HepG2 (cell line): ENCODE results near the gene PKP3. TPM values are rescaled to one million over a fixed set of nuclear protein-coding genes. Genes with fewer than 3 reads are reported as not detected.
A peak's percentile ranks its signal among the peaks of the same experiment; 100 is the strongest.

Experiments
- ATAC-seq: fragments of 200-7000 bp; cut with Tn5 transposase; 3 replicates; pipeline ENCODE4 v1.9.1; 2020; ENCODE audit warnings: mild to moderate bottlenecking, moderate library complexity
- BruUV-seq: library from RNA; stranded (reverse); fragments of 400-500 nt; replicated peaks from 2 replicates; lab custom pipeline; 2021; lab: Mats Ljungman, UMichigan
- CTCF ChIA-PET: fragments of 300-600 bp; formaldehyde crosslinking; extraction: SDS; loops from one replicate; lab custom pipeline; 2021; ENCODE audit warnings: low total read pairs, inconsistent platforms, low intra/inter-chr PET ratio; lab: Yijun Ruan, JAX
- POLR2A ChIA-PET: fragments of 350-600 bp; sonication (Branson Sonifier 250); formaldehyde crosslinking; loops from one replicate; lab custom pipeline; 2020; ENCODE audit warnings: antibody characterized with exemption, inconsistent platforms; lab: Yijun Ruan, JAX
- DNase-seq: peaks from one replicate; pipeline ENCODE4 v3.0.0-alpha.2; 2015; ENCODE audit warnings: low spot score
- FAIRE-seq: peaks from 3 replicates; lab custom pipeline; 2011; peaks lifted over from hg19 to GRCh38; lab: Jason Lieb, UNC
- H2AFZ ChIP-seq: one replicate; pipeline ENCODE4 v1.6.1; 2011; ENCODE audit warnings: low read length, inconsistent platforms
- H3K27ac ChIP-seq: fragments of 300-600 bp; 3 replicates; pipeline ENCODE4 v1.8.0; 2011; ENCODE audit warnings: mixed run types, mild to moderate bottlenecking, mixed read lengths, low read length, inconsistent platforms; ENCODE audit not compliant: insufficient read depth; ENCODE audit errors: extremely low read length
- H3K27me3 ChIP-seq, 2 experiments: fragments of 200-600 bp in 1 of 2; 2 replicates in 1 of 2; 3 replicates in 1 of 2; pipeline versions ENCODE4 v1.6.0 to v1.8.0; 2011; ENCODE audit warnings: low read length in 2 of 2, mild to moderate bottlenecking in 2 of 2, moderate library complexity in 2 of 2, inconsistent platforms in 1 of 2; ENCODE audit not compliant: insufficient read depth in 2 of 2, control insufficient read depth in 1 of 2
- H3K36me3 ChIP-seq, 2 experiments: fragments of 200-600 bp in 1 of 2; replicated peaks in 1 of 2; 2 replicates in 1 of 2; 3 replicates in 1 of 2; pipeline versions ENCODE4 v1.5.1 to v1.8.0; 2011; ENCODE audit warnings: low read length in 2 of 2, inconsistent platforms in 1 of 2; ENCODE audit not compliant: insufficient read depth in 2 of 2, control insufficient read depth in 1 of 2
- H3K4me1 ChIP-seq: 2 replicates; pipeline ENCODE4 v1.5.1; 2012; ENCODE audit warnings: low read length, inconsistent platforms; ENCODE audit not compliant: insufficient read depth
- H3K4me2 ChIP-seq: 2 replicates; pipeline ENCODE4 v1.6.0; 2011; ENCODE audit warnings: low read depth, low read length, inconsistent platforms
- H3K4me3 ChIP-seq, 3 experiments: fragments of 200-600 bp in 1 of 3; sonication (generic), shearing (Covaris generic) in 1 of 3; replicated peaks in 1 of 3; 2 replicates each; pipeline ENCODE4 v1.5.1; 2011 to 2016; ENCODE audit warnings: low read length in 3 of 3, inconsistent platforms in 2 of 3, low read depth in 2 of 3, mild to moderate bottlenecking in 2 of 3, control low read depth in 1 of 3, mixed read lengths in 1 of 3; ENCODE audit not compliant: insufficient read depth in 1 of 3
- H3K79me2 ChIP-seq: one replicate; pipeline ENCODE4 v1.6.1; 2011; ENCODE audit warnings: low read length, inconsistent platforms; ENCODE audit not compliant: insufficient read depth
- H3K9ac ChIP-seq: 2 replicates; pipeline ENCODE4 v1.6.0; 2011; ENCODE audit warnings: mild to moderate bottlenecking, low read depth, low read length, inconsistent platforms; ENCODE audit not compliant: insufficient read depth
- H3K9me3 ChIP-seq: 2 replicates; pipeline ENCODE4 v1.5.1; 2012; ENCODE audit warnings: mild to moderate bottlenecking, low read length
- H4K20me1 ChIP-seq: 2 replicates; pipeline ENCODE4 v1.6.0; 2011; ENCODE audit warnings: inconsistent platforms, mild to moderate bottlenecking, low read length, moderate library complexity; ENCODE audit not compliant: insufficient read depth
- MYC ChIP-seq: sonication (generic); formaldehyde crosslinking; IDR thresholded peaks from 2 replicates; pipeline ENCODE4 v1.9.0; 2021; ENCODE audit warnings: missing genetic modification reagents, borderline replicate concordance
- PATZ1 ChIP-seq: sonication (generic); formaldehyde crosslinking; IDR thresholded peaks from 2 replicates; pipeline ENCODE4 v1.4.0; 2020; ENCODE audit warnings: missing genetic modification reagents
- PHF21A ChIP-seq: sonication (generic); formaldehyde crosslinking; IDR thresholded peaks from 2 replicates; pipeline ENCODE4 v1.5.0; 2020; ENCODE audit warnings: mild to moderate bottlenecking, missing genetic modification reagents
- REXO4 ChIP-seq: sonication (generic); formaldehyde crosslinking; IDR thresholded peaks from 2 replicates; pipeline ENCODE4 v1.8.0; 2022; ENCODE audit warnings: missing genetic modification reagents, mild to moderate bottlenecking, borderline replicate concordance
- SALL1 ChIP-seq: sonication (generic); formaldehyde crosslinking; IDR thresholded peaks from 2 replicates; pipeline ENCODE4 v1.8.0; 2022; ENCODE audit warnings: mild to moderate bottlenecking, missing genetic modification reagents
- ZNF263 ChIP-seq: sonication (generic); formaldehyde crosslinking; IDR thresholded peaks from 2 replicates; pipeline ENCODE4 v1.4.0; 2020; ENCODE audit warnings: missing genetic modification reagents
- ZNF430 ChIP-seq: sonication (generic); formaldehyde crosslinking; IDR thresholded peaks from 2 replicates; pipeline ENCODE4 v1.9.0; 2021; ENCODE audit warnings: mild to moderate bottlenecking, missing genetic modification reagents
- ZNF605 ChIP-seq: sonication (generic); formaldehyde crosslinking; IDR thresholded peaks from 2 replicates; pipeline ENCODE4 v1.8.0; 2022; ENCODE audit warnings: mild to moderate bottlenecking, missing genetic modification reagents
- ZNF816 ChIP-seq: sonication (generic); formaldehyde crosslinking; IDR thresholded peaks from 2 replicates; pipeline ENCODE4 v1.8.0; 2022; ENCODE audit warnings: missing genetic modification reagents, mild to moderate bottlenecking, borderline replicate concordance
- ZSCAN25 ChIP-seq: sonication (generic); formaldehyde crosslinking; IDR thresholded peaks from 2 replicates; pipeline ENCODE4 v1.8.0; 2022; ENCODE audit warnings: mild to moderate bottlenecking, missing genetic modification reagents
- WGBS: methylation state at CpG from one replicate; pipeline ENCODE4 v1.1.6; 2017; ENCODE audit warnings: low lambda C conversion rate; 5-methylcytosine and 5-hydroxymethylcytosine counted together
- in situ Hi-C: cut with HindIII; loops from 2 replicates; pipeline ENCODE4 v1.10.0; 2017; ENCODE audit warnings: low pct_unique_long_range_greater_than_20kb; ENCODE audit not compliant: extremely low pct_ligation_motif_present
- intact Hi-C: fragments of 100-400 bp; cut with micrococcal nuclease; formaldehyde crosslinking; loops from one replicate; pipeline ENCODE4 v1.10.0; 2022; ENCODE audit not compliant: unreplicated experiment
- polyA plus RNA-seq, 8 experiments: library from polyadenylated mRNA; depleted of rRNA in 3 of 8; stranded (reverse) in 7 of 8; unstranded in 1 of 8; fragments of >200 nt; fragmentation: Illumina TruSeq in 4 of 8; extraction: Trizol in 4 of 8; gene quantifications; 2 replicates each; pipeline versions ENCODE4 v1.2.1 to v1.2.3, GENCODE V29; 2011 to 2016; ENCODE audit warnings: low read depth in 4 of 8, missing spikeins in 1 of 8, mixed read lengths in 1 of 8; ENCODE audit not compliant: insufficient read depth in 1 of 8
- total RNA-seq, 5 experiments: library from RNA; depleted of rRNA; stranded (reverse); fragments of >200 nt; fragmentation: Illumina TruSeq; extraction: Trizol; gene quantifications; 2 replicates each; pipeline ENCODE4 v1.2.3, GENCODE V29; 2016; ENCODE audit warnings: low read depth in 1 of 5
- TF ChIP-seq, protein P1 (sequence below): sonication (generic); formaldehyde crosslinking; IDR thresholded peaks from 2 replicates; pipeline ENCODE4 v1.5.0; 2020; ENCODE audit warnings: missing genetic modification reagents, mild to moderate bottlenecking, borderline replicate concordance
- TF ChIP-seq, protein P2 (sequence below): sonication (generic); formaldehyde crosslinking; IDR thresholded peaks from 2 replicates; pipeline ENCODE4 v1.5.1; 2020; ENCODE audit warnings: mild to moderate bottlenecking, missing genetic modification reagents, moderate library complexity
- TF ChIP-seq, protein P3 (sequence below): sonication (generic); formaldehyde crosslinking; IDR thresholded peaks from 2 replicates; pipeline ENCODE4 v1.8.0; 2022; ENCODE audit warnings: mild to moderate bottlenecking, missing genetic modification reagents

Gene PKP3
- total and polyA plus RNA-seq, 2 of the 13 experiments (the other 11 are each of a cell fraction or from before 2014, with no cell fraction given) = 18.0 to 28.7 TPM

DNA sequence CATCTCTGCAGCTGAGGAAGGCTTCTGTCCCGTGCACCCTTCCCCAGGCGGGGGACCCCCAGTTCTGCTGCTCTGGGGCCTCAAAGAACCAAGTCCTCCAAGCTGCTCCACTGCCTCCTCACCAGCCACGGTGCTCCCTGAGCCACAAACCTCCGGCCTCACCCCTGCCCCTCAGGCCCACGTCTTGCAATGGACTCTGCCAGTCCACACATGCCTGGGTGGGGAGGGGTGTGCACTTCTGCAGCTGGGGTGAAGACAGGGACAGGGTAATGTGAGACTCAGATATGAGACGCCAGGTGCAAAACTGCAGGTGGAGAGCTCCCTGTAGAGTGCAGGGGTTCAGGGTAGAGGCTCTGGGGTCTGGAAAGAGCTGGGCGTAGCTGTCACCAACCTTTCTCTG is 52.9 kb downstream of the PKP3 start:
- Histone ChIP-seq H3K9me3 (no peaks in the 10 kb centered on the region), H3K4me2 (peak overlapping the region; percentile 87), H3K27ac (peak overlapping the region; percentile 69), H3K36me3 (peaks cover 0 to under 1% of the 10 kb centered on the region in 2 experiments; a peak in 2 of 5 replicates), H3K4me1 (peaks cover 72% of the 10 kb centered on the region), H3K27me3 (no peaks in the 10 kb centered on the region; a peak in 1 of 5 replicates), H2AFZ (no peak overlapping the region), H4K20me1 (no peaks in the 10 kb centered on the region), H3K4me3 (peak overlapping the region; percentile 38 to 69 (median 40); a peak in 5 of 6 replicates), H3K9ac (peak overlapping the region; percentile 61), H3K79me2 (peaks cover 12% of the 10 kb centered on the region)
- ATAC-seq (no peak), DNase-seq (no peak), FAIRE-seq (no peak)
- intact Hi-C loops = loop anchor here (5.0 kb wide), 1 partner anchor 40 kb away; no protein-coding TSS in a partner anchor
- no TSS peak for BruUV-seq
- WGBS = 23% methylated on average over 5 of the region's 7 CpGs
- CTCF ChIA-PET = no interaction called here
- POLR2A ChIA-PET = interaction anchor here (1.3 to 3.9 kb wide), 7 partner anchors 23 to 63 kb away, joined by 4 to 31 read pairs (median 14); partner anchors contain the start of gene PKP3
- TF ChIP-seq SALL1 (CRISPR knock-in tag) = 0 out of 2 replicates have a peak, but pooled peaks have one; percentile 18
- no peak for TF ChIP-seq REXO4 (CRISPR knock-in tag)
- 0 out of 2 replicates have a peak, but pooled peaks have one; percentile 14 for TF ChIP-seq PATZ1
- 0 out of 2 replicates have a peak, but pooled peaks have one; percentile 13 for TF ChIP-seq PHF21A (CRISPR knock-in tag)
- peak; percentile 98 for TF ChIP-seq ZNF263 (CRISPR knock-in tag)
- TF ChIP-seq, protein P1, sequence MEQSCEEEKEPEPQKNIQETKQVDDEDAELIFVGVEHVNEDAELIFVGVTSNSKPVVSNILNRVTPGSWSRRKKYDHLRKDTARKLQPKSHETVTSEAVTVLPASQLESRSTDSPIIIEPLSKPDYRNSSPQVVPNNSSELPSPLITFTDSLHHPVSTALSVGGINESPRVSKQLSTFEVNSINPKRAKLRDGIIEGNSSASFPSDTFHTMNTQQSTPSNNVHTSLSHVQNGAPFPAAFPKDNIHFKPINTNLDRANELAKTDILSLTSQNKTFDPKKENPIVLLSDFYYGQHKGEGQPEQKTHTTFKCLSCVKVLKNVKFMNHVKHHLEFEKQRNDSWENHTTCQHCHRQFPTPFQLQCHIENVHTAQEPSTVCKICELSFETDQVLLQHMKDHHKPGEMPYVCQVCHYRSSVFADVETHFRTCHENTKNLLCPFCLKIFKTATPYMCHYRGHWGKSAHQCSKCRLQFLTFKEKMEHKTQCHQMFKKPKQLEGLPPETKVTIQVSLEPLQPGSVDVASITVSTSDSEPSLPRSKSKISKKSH (CRISPR knock-in tag) = 0 out of 2 replicates have a peak, but pooled peaks have one; percentile 18
- TF ChIP-seq ZNF605 = peak; percentile 37; the same call in 1 of the 2 replicates
- TF ChIP-seq, protein P2, sequence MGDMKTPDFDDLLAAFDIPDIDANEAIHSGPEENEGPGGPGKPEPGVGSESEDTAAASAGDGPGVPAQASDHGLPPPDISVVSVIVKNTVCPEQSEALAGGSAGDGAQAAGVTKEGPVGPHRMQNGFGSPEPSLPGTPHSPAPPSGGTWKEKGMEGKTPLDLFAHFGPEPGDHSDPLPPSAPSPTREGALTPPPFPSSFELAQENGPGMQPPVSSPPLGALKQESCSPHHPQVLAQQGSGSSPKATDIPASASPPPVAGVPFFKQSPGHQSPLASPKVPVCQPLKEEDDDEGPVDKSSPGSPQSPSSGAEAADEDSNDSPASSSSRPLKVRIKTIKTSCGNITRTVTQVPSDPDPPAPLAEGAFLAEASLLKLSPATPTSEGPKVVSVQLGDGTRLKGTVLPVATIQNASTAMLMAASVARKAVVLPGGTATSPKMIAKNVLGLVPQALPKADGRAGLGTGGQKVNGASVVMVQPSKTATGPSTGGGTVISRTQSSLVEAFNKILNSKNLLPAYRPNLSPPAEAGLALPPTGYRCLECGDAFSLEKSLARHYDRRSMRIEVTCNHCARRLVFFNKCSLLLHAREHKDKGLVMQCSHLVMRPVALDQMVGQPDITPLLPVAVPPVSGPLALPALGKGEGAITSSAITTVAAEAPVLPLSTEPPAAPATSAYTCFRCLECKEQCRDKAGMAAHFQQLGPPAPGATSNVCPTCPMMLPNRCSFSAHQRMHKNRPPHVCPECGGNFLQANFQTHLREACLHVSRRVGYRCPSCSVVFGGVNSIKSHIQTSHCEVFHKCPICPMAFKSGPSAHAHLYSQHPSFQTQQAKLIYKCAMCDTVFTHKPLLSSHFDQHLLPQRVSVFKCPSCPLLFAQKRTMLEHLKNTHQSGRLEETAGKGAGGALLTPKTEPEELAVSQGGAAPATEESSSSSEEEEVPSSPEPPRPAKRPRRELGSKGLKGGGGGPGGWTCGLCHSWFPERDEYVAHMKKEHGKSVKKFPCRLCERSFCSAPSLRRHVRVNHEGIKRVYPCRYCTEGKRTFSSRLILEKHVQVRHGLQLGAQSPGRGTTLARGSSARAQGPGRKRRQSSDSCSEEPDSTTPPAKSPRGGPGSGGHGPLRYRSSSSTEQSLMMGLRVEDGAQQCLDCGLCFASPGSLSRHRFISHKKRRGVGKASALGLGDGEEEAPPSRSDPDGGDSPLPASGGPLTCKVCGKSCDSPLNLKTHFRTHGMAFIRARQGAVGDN (CRISPR knock-in tag) = peak; percentile 26
- peak; percentile 20; the same call in 1 of the 2 replicates for TF ChIP-seq MYC (CRISPR knock-in tag)
- TF ChIP-seq ZNF816 (CRISPR knock-in tag) = no peak
- TF ChIP-seq, protein P3, sequence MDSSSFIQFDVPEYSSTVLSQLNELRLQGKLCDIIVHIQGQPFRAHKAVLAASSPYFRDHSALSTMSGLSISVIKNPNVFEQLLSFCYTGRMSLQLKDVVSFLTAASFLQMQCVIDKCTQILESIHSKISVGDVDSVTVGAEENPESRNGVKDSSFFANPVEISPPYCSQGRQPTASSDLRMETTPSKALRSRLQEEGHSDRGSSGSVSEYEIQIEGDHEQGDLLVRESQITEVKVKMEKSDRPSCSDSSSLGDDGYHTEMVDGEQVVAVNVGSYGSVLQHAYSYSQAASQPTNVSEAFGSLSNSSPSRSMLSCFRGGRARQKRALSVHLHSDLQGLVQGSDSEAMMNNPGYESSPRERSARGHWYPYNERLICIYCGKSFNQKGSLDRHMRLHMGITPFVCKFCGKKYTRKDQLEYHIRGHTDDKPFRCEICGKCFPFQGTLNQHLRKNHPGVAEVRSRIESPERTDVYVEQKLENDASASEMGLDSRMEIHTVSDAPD (CRISPR knock-in tag) = no peak
- TF ChIP-seq ZNF430 (CRISPR knock-in tag) = peak; percentile 49; the same call in 1 of the 2 replicates
- TF ChIP-seq ZSCAN25 (CRISPR knock-in tag) = peak; percentile 99
- in situ Hi-C loops = no loop called here
